OCI-LY1 (cell line): ENCODE results near the gene PTPRN2.

Experiments
- H2AFZ ChIP-seq: fragments of 200-600 bp; sonication (generic), shearing (Covaris generic); 2 replicates; pipeline ENCODE4 v1.6.0; 2014; ENCODE audit warnings: antibody characterized with exemption, mild to moderate bottlenecking, low read length
- H3F3A ChIP-seq: fragments of 200-600 bp; sonication (generic), shearing (Covaris generic); 2 replicates; pipeline ENCODE4 v1.6.0; 2014; ENCODE audit warnings: mild to moderate bottlenecking, antibody characterized with exemption, low read length, moderate library complexity; ENCODE audit not compliant: insufficient read depth
- H3K27ac ChIP-seq: fragments of 200-600 bp; sonication (generic); 2 replicates; pipeline ENCODE4 v1.5.1; 2014; ENCODE audit warnings: low read length, mixed run types, mild to moderate bottlenecking, low read depth; ENCODE audit not compliant: poor library complexity, severe bottlenecking
- H3K27me3 ChIP-seq: fragments of 200-600 bp; sonication (generic); 2 replicates; pipeline ENCODE4 v1.6.0; 2014; ENCODE audit warnings: antibody characterized with exemption, mild to moderate bottlenecking, low read length, moderate library complexity; ENCODE audit not compliant: insufficient read depth
- H3K36me3 ChIP-seq: fragments of 200-600 bp; sonication (generic); 2 replicates; pipeline ENCODE4 v1.6.1; 2014; ENCODE audit warnings: mild to moderate bottlenecking, antibody characterized with exemption, low read length, moderate library complexity, mixed read lengths; ENCODE audit not compliant: insufficient read depth
- H3K4me1 ChIP-seq: fragments of 200-600 bp; sonication (generic); 2 replicates; pipeline ENCODE4 v1.5.1; 2014; ENCODE audit warnings: mild to moderate bottlenecking, low read length, moderate library complexity; ENCODE audit not compliant: insufficient read depth, severe bottlenecking
- H3K4me2 ChIP-seq: fragments of 200-600 bp; sonication (generic), shearing (Covaris generic); 2 replicates; pipeline ENCODE4 v1.6.1; 2014; ENCODE audit warnings: low read length
- H3K4me3 ChIP-seq: fragments of 200-600 bp; sonication (generic); 2 replicates; pipeline ENCODE4 v1.5.1; 2014; ENCODE audit warnings: low read length, low read depth, mild to moderate bottlenecking, mixed read lengths; ENCODE audit not compliant: poor library complexity, severe bottlenecking
- H3K79me2 ChIP-seq: fragments of 200-600 bp; shearing (Covaris generic); 2 replicates; pipeline ENCODE4 v1.6.1; 2016; ENCODE audit warnings: mixed run types, low read length, mixed read lengths; ENCODE audit not compliant: insufficient read depth
- H3K9ac ChIP-seq: fragments of 200-600 bp; sonication (generic), shearing (Covaris generic); 2 replicates; pipeline ENCODE4 v1.6.1; 2014; ENCODE audit warnings: mild to moderate bottlenecking, low read length, mixed read lengths
- H3K9me2 ChIP-seq: fragments of 200-600 bp; sonication (generic), shearing (Covaris generic); 2 replicates; pipeline ENCODE4 v1.6.1; 2014; ENCODE audit warnings: low read depth, mild to moderate bottlenecking, low read length, mixed read lengths
- H3K9me3 ChIP-seq: fragments of 200-600 bp; shearing (Covaris generic); 2 replicates; pipeline ENCODE4 v1.6.1; 2014; ENCODE audit warnings: low read length, mixed read lengths
- H4K20me1 ChIP-seq: fragments of 200-600 bp; sonication (generic), shearing (Covaris generic); 2 replicates; pipeline ENCODE4 v1.6.0; 2016; ENCODE audit warnings: mild to moderate bottlenecking, low read length; ENCODE audit not compliant: insufficient read depth
- CTCF ChIP-seq: fragments of 200-600 bp; sonication (generic), shearing (Covaris generic); IDR thresholded peaks from 2 replicates; pipeline ENCODE4 v1.5.1; 2017; ENCODE audit warnings: mild to moderate bottlenecking, antibody characterized with exemption, low read length, moderate library complexity, mixed read lengths
- EZH2 ChIP-seq: fragments of 200-600 bp; sonication (generic), shearing (Covaris generic); IDR thresholded peaks from 2 replicates; pipeline ENCODE4 v1.8.0; 2017; ENCODE audit warnings: borderline replicate concordance, mixed run types, mild to moderate bottlenecking, antibody characterized with exemption, low read length, moderate library complexity, mixed read lengths

Gene PTPRN2

GRCh38 chr7:158321936-158322615, 265.5 kb downstream of the PTPRN2 start:
- no peaks in the 10 kb centered on the region for H3F3A ChIP-seq
- no peak overlapping the region for H2AFZ ChIP-seq
- H3K27ac ChIP-seq = no peak overlapping the region
- no peak overlapping the region for H3K4me2 ChIP-seq
- H3K27me3 ChIP-seq = no peaks in the 10 kb centered on the region; the same call in 1 of the 2 replicates
- H3K9me3 ChIP-seq = no peaks in the 10 kb centered on the region
- H4K20me1 ChIP-seq = no peaks in the 10 kb centered on the region
- H3K9ac ChIP-seq = no peak overlapping the region
- H3K36me3 ChIP-seq = no peaks in the 10 kb centered on the region
- H3K4me1 ChIP-seq = no peaks in the 10 kb centered on the region
- H3K4me3 ChIP-seq = no peak overlapping the region
- TF ChIP-seq CTCF (no peak), EZH2 (no peak)
- no peaks in the 10 kb centered on the region for H3K79me2 ChIP-seq
- H3K9me2 ChIP-seq = no peaks in the 10 kb centered on the region

- H3K36me3 ChIP-seq = no peaks in the 10 kb centered on the region
- no peaks in the 10 kb centered on the region for H3F3A ChIP-seq
- H3K79me2 ChIP-seq = no peaks in the 10 kb centered on the region
- H3K4me1 ChIP-seq = no peaks in the 10 kb centered on the region
- no peaks in the 10 kb centered on the region for H3K9me3 ChIP-seq
- no peak overlapping the region for H3K4me3 ChIP-seq
- no peak overlapping the region for H3K4me2 ChIP-seq
- no peaks in the 10 kb centered on the region for H4K20me1 ChIP-seq
- H3K27me3 ChIP-seq = no peaks in the 10 kb centered on the region; the same call in 1 of the 2 replicates
- no peak for TF ChIP-seq CTCF
- TF ChIP-seq EZH2 = no peak
- no peak overlapping the region for H3K27ac ChIP-seq
- H3K9ac ChIP-seq = no peak overlapping the region
- no peak overlapping the region for H2AFZ ChIP-seq
- no peaks in the 10 kb centered on the region for H3K9me2 ChIP-seq
Observed at GRCh38 chr7:158321056-158321700, 266.4 kb downstream of the PTPRN2 start.

GRCh38 chr7:158320328-158320727, 267.3 kb downstream of the PTPRN2 start:
- H3K27me3 ChIP-seq = no peaks in the 10 kb centered on the region; the same call in 1 of the 2 replicates
- no peak overlapping the region for H3K9ac ChIP-seq
- H2AFZ ChIP-seq = no peak overlapping the region
- H3K4me2 ChIP-seq = no peak overlapping the region
- no peaks in the 10 kb centered on the region for H3K4me1 ChIP-seq
- no peaks in the 10 kb centered on the region for H3F3A ChIP-seq
- TF ChIP-seq EZH2 (no peak), CTCF (no peak)
- no peak overlapping the region for H3K4me3 ChIP-seq
- H3K79me2 ChIP-seq = no peaks in the 10 kb centered on the region
- H4K20me1 ChIP-seq = no peaks in the 10 kb centered on the region
- no peaks in the 10 kb centered on the region for H3K36me3 ChIP-seq
- H3K27ac ChIP-seq = no peak overlapping the region
- H3K9me2 ChIP-seq = no peaks in the 10 kb centered on the region
- H3K9me3 ChIP-seq = no peaks in the 10 kb centered on the region
